HepG2 (cell line): ENCODE measurements around the gene MSMO1. TPM values are rescaled to one million over a fixed set of nuclear protein-coding genes. Genes with fewer than 3 reads are reported as not detected.

Experiments used
- CENPX ChIP-seq: sonication (generic); formaldehyde crosslinking; IDR thresholded peaks from 2 replicates; pipeline ENCODE4 v1.9.0; 2021; ENCODE audit warnings: mild to moderate bottlenecking, missing genetic modification reagents, moderate library complexity
- GABPB1 ChIP-seq: IDR thresholded peaks from 2 replicates; pipeline ENCODE4 v1.6.1; 2016; ENCODE audit warnings: mild to moderate bottlenecking, missing genetic modification reagents, moderate library complexity, missing compliant biosample characterization
- HDAC6 ChIP-seq: fragments of 200-600 bp; sonication (generic); IDR thresholded peaks from 2 replicates; pipeline ENCODE4 v1.7.0; 2017; ENCODE audit warnings: mild to moderate bottlenecking, antibody characterized with exemption, low read length, low read depth
- MAZ ChIP-seq, 2 experiments: sonication (generic) in 1 of 2; formaldehyde crosslinking in 1 of 2; IDR thresholded peaks; 2 replicates each; pipeline versions ENCODE4 v1.5.0 to v1.6.1; 2012 to 2020; ENCODE audit warnings: low read depth in 2 of 2, mild to moderate bottlenecking in 2 of 2, borderline replicate concordance in 1 of 2, improper control_type of control experiment in 1 of 2, low read length in 1 of 2, missing genetic modification reagents in 1 of 2, moderate library complexity in 1 of 2
- RELA ChIP-seq: sonication (generic); formaldehyde crosslinking; IDR thresholded peaks from 2 replicates; pipeline ENCODE4 v1.4.0; 2020; ENCODE audit warnings: missing genetic modification reagents
- TCF7L2 ChIP-seq: IDR thresholded peaks from 2 replicates; pipeline ENCODE4 v1.6.1; 2011; ENCODE audit warnings: mild to moderate bottlenecking, low read depth, low read length, moderate library complexity
- ZBTB46 ChIP-seq: sonication (generic); formaldehyde crosslinking; IDR thresholded peaks from 2 replicates; pipeline ENCODE4 v1.4.0; 2020; ENCODE audit warnings: mild to moderate bottlenecking, missing genetic modification reagents, borderline replicate concordance
- ZNF205 ChIP-seq: IDR thresholded peaks from 2 replicates; pipeline ENCODE4 v1.6.1; 2018; ENCODE audit warnings: missing biosample characterization, missing genetic modification reagents
- ZNF282 ChIP-seq: fragments of 450-650 bp; IDR thresholded peaks from 2 replicates; pipeline ENCODE4 v1.6.1; 2018; ENCODE audit not compliant: partially characterized antibody
- ZNF790 ChIP-seq: sonication (generic); formaldehyde crosslinking; IDR thresholded peaks from 2 replicates; pipeline ENCODE4 v1.8.0; 2022; ENCODE audit warnings: missing genetic modification reagents, mild to moderate bottlenecking, borderline replicate concordance
- polyA plus RNA-seq, 8 experiments: library from polyadenylated mRNA; depleted of rRNA in 3 of 8; stranded (reverse) in 7 of 8; unstranded in 1 of 8; fragments of >200 nt; fragmentation: Illumina TruSeq in 4 of 8; extraction: Trizol in 4 of 8; gene quantifications; 2 replicates each; pipeline versions ENCODE4 v1.2.1 to v1.2.3, GENCODE V29; 2011 to 2016; ENCODE audit warnings: low read depth in 4 of 8, missing spikeins in 1 of 8, mixed read lengths in 1 of 8; ENCODE audit not compliant: insufficient read depth in 1 of 8
- total RNA-seq, 5 experiments: library from RNA; depleted of rRNA; stranded (reverse); fragments of >200 nt; fragmentation: Illumina TruSeq; extraction: Trizol; gene quantifications; 2 replicates each; pipeline ENCODE4 v1.2.3, GENCODE V29; 2016; ENCODE audit warnings: low read depth in 1 of 5
- TF ChIP-seq, protein P1 (sequence below): sonication (generic); formaldehyde crosslinking; IDR thresholded peaks from one replicate; pipeline ENCODE4 v1.5.1; 2020; ENCODE audit warnings: mild to moderate bottlenecking, missing genetic modification reagents; ENCODE audit errors: not compliant biosample characterization
- TF ChIP-seq, protein P2 (sequence below): IDR thresholded peaks from 2 replicates; pipeline ENCODE4 v1.6.1; 2018; ENCODE audit warnings: missing genetic modification reagents
- TF ChIP-seq, protein P3 (sequence below): sonication (generic); formaldehyde crosslinking; IDR thresholded peaks from 2 replicates; pipeline ENCODE4 v1.4.0; 2020; ENCODE audit warnings: mild to moderate bottlenecking, missing genetic modification reagents

The MSMO1 gene
- total and polyA plus RNA-seq, 2 of the 13 experiments (the other 11 are each of a cell fraction or from before 2014, with no cell fraction given) = 98.1 to 216 TPM

GRCh38 chr4:165378745-165379677 lies 51.5 kb downstream of the MSMO1 start, which contains the start of gene CPE (continued):
- TF ChIP-seq ZNF205 (CRISPR knock-in tag) (peak; percentile 96), HDAC6 (no peak), ZBTB46 (CRISPR knock-in tag) (no peak), RELA (0 out of 2 replicates have a peak, but pooled peaks have one; percentile 48), MAZ (IDR thresholded peaks at IDR 0.05; ENCODE audit: borderline replicate concordance, low read depth, low read length) (peak; percentile 73; the same call in 1 of the 2 replicates), MAZ (CRISPR knock-in tag; IDR thresholded peaks at IDR 0.05; ENCODE audit: low read depth) (peak; percentile 88), TCF7L2 (no peak), ZNF790 (no peak; the same call in 1 of the 2 replicates), ZNF282 (no peak), GABPB1 (peak; percentile 79; the same call in 1 of the 2 replicates), CENPX (CRISPR knock-in tag) (no peak)
- TF ChIP-seq, protein P1, sequence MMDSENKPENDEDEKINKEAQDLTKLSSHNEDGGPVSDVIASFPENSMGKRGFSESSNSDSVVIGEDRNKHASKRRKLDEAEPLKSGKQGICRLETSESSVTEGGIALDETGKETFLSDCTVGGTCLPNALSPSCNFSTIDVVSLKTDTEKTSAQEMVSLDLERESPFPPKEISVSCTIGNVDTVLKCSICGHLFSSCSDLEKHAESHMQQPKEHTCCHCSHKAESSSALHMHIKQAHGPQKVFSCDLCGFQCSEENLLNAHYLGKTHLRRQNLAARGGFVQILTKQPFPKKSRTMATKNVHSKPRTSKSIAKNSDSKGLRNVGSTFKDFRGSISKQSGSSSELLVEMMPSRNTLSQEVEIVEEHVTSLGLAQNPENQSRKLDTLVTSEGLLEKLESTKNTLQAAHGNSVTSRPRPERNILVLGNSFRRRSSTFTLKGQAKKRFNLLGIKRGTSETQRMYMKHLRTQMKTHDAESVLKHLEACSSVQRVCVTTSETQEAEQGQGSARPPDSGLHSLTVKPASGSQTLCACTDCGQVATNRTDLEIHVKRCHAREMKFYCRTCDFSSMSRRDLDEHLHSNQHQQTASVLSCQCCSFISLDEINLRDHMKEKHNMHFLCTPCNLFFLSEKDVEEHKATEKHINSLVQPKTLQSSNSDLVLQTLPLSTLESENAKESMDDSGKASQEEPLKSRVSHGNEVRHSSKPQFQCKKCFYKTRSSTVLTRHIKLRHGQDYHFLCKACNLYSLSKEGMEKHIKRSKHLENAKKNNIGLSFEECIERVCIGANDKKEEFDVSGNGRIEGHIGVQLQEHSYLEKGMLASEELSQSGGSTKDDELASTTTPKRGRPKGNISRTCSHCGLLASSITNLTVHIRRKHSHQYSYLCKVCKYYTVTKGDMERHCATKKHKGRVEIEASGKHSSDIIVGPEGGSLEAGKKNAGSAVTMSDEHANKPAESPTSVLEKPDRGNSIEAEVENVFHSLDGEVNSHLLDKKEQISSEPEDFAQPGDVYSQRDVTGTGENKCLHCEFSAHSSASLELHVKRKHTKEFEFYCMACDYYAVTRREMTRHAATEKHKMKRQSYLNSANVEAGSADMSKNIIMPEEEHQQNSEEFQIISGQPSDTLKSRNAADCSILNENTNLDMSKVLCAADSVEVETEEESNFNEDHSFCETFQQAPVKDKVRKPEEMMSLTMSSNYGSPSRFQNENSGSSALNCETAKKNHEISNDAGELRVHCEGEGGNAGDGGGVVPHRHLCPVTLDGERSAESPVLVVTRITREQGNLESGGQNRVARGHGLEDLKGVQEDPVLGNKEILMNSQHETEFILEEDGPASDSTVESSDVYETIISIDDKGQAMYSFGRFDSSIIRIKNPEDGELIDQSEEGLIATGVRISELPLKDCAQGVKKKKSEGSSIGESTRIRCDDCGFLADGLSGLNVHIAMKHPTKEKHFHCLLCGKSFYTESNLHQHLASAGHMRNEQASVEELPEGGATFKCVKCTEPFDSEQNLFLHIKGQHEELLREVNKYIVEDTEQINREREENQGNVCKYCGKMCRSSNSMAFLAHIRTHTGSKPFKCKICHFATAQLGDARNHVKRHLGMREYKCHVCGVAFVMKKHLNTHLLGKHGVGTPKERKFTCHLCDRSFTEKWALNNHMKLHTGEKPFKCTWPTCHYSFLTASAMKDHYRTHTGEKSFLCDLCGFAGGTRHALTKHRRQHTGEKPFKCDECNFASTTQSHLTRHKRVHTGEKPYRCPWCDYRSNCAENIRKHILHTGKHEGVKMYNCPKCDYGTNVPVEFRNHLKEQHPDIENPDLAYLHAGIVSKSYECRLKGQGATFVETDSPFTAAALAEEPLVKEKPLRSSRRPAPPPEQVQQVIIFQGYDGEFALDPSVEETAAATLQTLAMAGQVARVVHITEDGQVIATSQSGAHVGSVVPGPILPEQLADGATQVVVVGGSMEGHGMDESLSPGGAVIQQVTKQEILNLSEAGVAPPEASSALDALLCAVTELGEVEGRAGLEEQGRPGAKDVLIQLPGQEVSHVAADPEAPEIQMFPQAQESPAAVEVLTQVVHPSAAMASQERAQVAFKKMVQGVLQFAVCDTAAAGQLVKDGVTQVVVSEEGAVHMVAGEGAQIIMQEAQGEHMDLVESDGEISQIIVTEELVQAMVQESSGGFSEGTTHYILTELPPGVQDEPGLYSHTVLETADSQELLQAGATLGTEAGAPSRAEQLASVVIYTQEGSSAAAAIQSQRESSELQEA (CRISPR knock-in tag) = no peak
- TF ChIP-seq, protein P2, sequence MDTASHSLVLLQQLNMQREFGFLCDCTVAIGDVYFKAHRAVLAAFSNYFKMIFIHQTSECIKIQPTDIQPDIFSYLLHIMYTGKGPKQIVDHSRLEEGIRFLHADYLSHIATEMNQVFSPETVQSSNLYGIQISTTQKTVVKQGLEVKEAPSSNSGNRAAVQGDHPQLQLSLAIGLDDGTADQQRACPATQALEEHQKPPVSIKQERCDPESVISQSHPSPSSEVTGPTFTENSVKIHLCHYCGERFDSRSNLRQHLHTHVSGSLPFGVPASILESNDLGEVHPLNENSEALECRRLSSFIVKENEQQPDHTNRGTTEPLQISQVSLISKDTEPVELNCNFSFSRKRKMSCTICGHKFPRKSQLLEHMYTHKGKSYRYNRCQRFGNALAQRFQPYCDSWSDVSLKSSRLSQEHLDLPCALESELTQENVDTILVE (CRISPR knock-in tag) = no peak
- TF ChIP-seq, protein P3, sequence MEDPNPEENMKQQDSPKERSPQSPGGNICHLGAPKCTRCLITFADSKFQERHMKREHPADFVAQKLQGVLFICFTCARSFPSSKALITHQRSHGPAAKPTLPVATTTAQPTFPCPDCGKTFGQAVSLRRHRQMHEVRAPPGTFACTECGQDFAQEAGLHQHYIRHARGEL (CRISPR knock-in tag) = 0 out of 2 replicates have a peak, but pooled peaks have one; percentile 33
